HepG2 (cell line): ENCODE data around the gene ZNF540. TPM values are rescaled to one million over a fixed set of nuclear protein-coding genes. Genes with fewer than 3 reads are reported as not detected.

Source experiments
- EEA1 ChIP-seq: sonication (generic); formaldehyde crosslinking; IDR thresholded peaks from 2 replicates; pipeline ENCODE4 v1.5.1; 2020; ENCODE audit warnings: mild to moderate bottlenecking, missing genetic modification reagents, borderline replicate concordance
- ELF4 ChIP-seq: sonication (generic); formaldehyde crosslinking; IDR thresholded peaks from 2 replicates; pipeline ENCODE4 v1.5.0; 2020; ENCODE audit warnings: missing genetic modification reagents, mild to moderate bottlenecking, moderate library complexity, borderline replicate concordance
- HOXA3 ChIP-seq: sonication (generic); formaldehyde crosslinking; IDR thresholded peaks from 2 replicates; pipeline ENCODE4 v1.5.0; 2020; ENCODE audit warnings: missing genetic modification reagents
- JDP2 ChIP-seq: sonication (generic); formaldehyde crosslinking; IDR thresholded peaks from 2 replicates; pipeline ENCODE4 v1.8.1; 2022; ENCODE audit warnings: missing genetic modification reagents, borderline replicate concordance
- KLF15 ChIP-seq: sonication (generic); formaldehyde crosslinking; IDR thresholded peaks from 2 replicates; pipeline ENCODE4 v1.8.1; 2023; ENCODE audit warnings: borderline replicate concordance, mild to moderate bottlenecking, inconsistent platforms, missing genetic modification reagents, mixed read lengths
- MAZ ChIP-seq, 2 experiments: sonication (generic) in 1 of 2; formaldehyde crosslinking in 1 of 2; IDR thresholded peaks; 2 replicates each; pipeline versions ENCODE4 v1.5.0 to v1.6.1; 2012 to 2020; ENCODE audit warnings: low read depth in 2 of 2, mild to moderate bottlenecking in 2 of 2, borderline replicate concordance in 1 of 2, improper control_type of control experiment in 1 of 2, low read length in 1 of 2, missing genetic modification reagents in 1 of 2, moderate library complexity in 1 of 2
- NFKBIZ ChIP-seq: IDR thresholded peaks from 2 replicates; pipeline ENCODE4 v1.6.1; 2018; ENCODE audit warnings: missing genetic modification reagents, missing compliant biosample characterization
- NR2F2 ChIP-seq: IDR thresholded peaks from 2 replicates; pipeline ENCODE4 v1.6.1; 2012; ENCODE audit warnings: low read depth, inconsistent platforms, borderline replicate concordance
- RXRB ChIP-seq: IDR thresholded peaks from 2 replicates; pipeline ENCODE4 v1.6.1; 2016; ENCODE audit warnings: borderline replicate concordance, missing genetic modification reagents, missing compliant biosample characterization
- SIN3B ChIP-seq: fragments of 150-350 bp; IDR thresholded peaks from 2 replicates; pipeline ENCODE4 v1.6.1; 2014; ENCODE audit warnings: low read length
- SIX4 ChIP-seq: sonication (generic); formaldehyde crosslinking; IDR thresholded peaks from 2 replicates; pipeline ENCODE4 v1.4.0; 2020; ENCODE audit warnings: missing genetic modification reagents
- SP1 ChIP-seq, 2 experiments: fragments of 450-650 bp in 1 of 2; sonication (generic) in 1 of 2; formaldehyde crosslinking in 1 of 2; IDR thresholded peaks; 2 replicates each; pipeline versions ENCODE4 v1.4.0 to v1.6.1; 2016 to 2020; ENCODE audit warnings: missing genetic modification reagents in 1 of 2
- SP140L ChIP-seq: sonication (generic); formaldehyde crosslinking; IDR thresholded peaks from 2 replicates; pipeline ENCODE4 v1.4.0; 2020; ENCODE audit warnings: missing genetic modification reagents, borderline replicate concordance
- TCF7 ChIP-seq: sonication (generic); IDR thresholded peaks from 2 replicates; pipeline ENCODE4 v1.6.1; 2016; ENCODE audit warnings: antibody characterized with exemption, low read depth
- TGIF2 ChIP-seq: IDR thresholded peaks from 2 replicates; pipeline ENCODE4 v1.6.1; 2016; ENCODE audit warnings: control low read depth, missing compliant biosample characterization
- ZBTB20 ChIP-seq: sonication (generic); formaldehyde crosslinking; IDR thresholded peaks from 2 replicates; pipeline ENCODE4 v1.8.1; 2023; ENCODE audit warnings: missing genetic modification reagents, low read depth, mild to moderate bottlenecking, borderline replicate concordance
- ZNF282 ChIP-seq: fragments of 450-650 bp; IDR thresholded peaks from 2 replicates; pipeline ENCODE4 v1.6.1; 2018; ENCODE audit not compliant: partially characterized antibody
- ZNF670 ChIP-seq: sonication (generic); formaldehyde crosslinking; IDR thresholded peaks from 2 replicates; pipeline ENCODE4 v1.8.0; 2022; ENCODE audit warnings: mild to moderate bottlenecking, missing genetic modification reagents, borderline replicate concordance
- ZNF713 ChIP-seq: sonication (generic); formaldehyde crosslinking; IDR thresholded peaks from 2 replicates; pipeline ENCODE4 v1.4.0; 2020; ENCODE audit warnings: mild to moderate bottlenecking, missing genetic modification reagents
- polyA plus RNA-seq, 8 experiments: library from polyadenylated mRNA; depleted of rRNA in 3 of 8; stranded (reverse) in 7 of 8; unstranded in 1 of 8; fragments of >200 nt; fragmentation: Illumina TruSeq in 4 of 8; extraction: Trizol in 4 of 8; gene quantifications; 2 replicates each; pipeline versions ENCODE4 v1.2.1 to v1.2.3, GENCODE V29; 2011 to 2016; ENCODE audit warnings: low read depth in 4 of 8, missing spikeins in 1 of 8, mixed read lengths in 1 of 8; ENCODE audit not compliant: insufficient read depth in 1 of 8
- total RNA-seq, 5 experiments: library from RNA; depleted of rRNA; stranded (reverse); fragments of >200 nt; fragmentation: Illumina TruSeq; extraction: Trizol; gene quantifications; 2 replicates each; pipeline ENCODE4 v1.2.3, GENCODE V29; 2016; ENCODE audit warnings: low read depth in 1 of 5
- TF ChIP-seq, protein P1 (sequence below): sonication (generic); formaldehyde crosslinking; IDR thresholded peaks from 2 replicates; pipeline ENCODE4 v1.9.0; 2021; ENCODE audit warnings: missing genetic modification reagents, borderline replicate concordance
- TF ChIP-seq, protein P2 (sequence below): fragments of 450-650 bp; IDR thresholded peaks from 2 replicates; pipeline ENCODE4 v1.6.1; 2016
- TF ChIP-seq, protein P3 (sequence below): sonication (generic); formaldehyde crosslinking; IDR thresholded peaks from 2 replicates; pipeline ENCODE4 v1.8.0; 2022; ENCODE audit warnings: missing genetic modification reagents, mild to moderate bottlenecking, inconsistent platforms, borderline replicate concordance
- TF ChIP-seq, protein P4 (sequence below): sonication (generic); formaldehyde crosslinking; IDR thresholded peaks from 2 replicates; pipeline ENCODE4 v1.5.1; 2020; ENCODE audit warnings: mild to moderate bottlenecking, missing genetic modification reagents, moderate library complexity

ZNF540 gene
- total and polyA plus RNA-seq, 2 of the 13 experiments (the other 11 are each of a cell fraction or from before 2014, with no cell fraction given): 0.21 to 0.40 TPM

DNA sequence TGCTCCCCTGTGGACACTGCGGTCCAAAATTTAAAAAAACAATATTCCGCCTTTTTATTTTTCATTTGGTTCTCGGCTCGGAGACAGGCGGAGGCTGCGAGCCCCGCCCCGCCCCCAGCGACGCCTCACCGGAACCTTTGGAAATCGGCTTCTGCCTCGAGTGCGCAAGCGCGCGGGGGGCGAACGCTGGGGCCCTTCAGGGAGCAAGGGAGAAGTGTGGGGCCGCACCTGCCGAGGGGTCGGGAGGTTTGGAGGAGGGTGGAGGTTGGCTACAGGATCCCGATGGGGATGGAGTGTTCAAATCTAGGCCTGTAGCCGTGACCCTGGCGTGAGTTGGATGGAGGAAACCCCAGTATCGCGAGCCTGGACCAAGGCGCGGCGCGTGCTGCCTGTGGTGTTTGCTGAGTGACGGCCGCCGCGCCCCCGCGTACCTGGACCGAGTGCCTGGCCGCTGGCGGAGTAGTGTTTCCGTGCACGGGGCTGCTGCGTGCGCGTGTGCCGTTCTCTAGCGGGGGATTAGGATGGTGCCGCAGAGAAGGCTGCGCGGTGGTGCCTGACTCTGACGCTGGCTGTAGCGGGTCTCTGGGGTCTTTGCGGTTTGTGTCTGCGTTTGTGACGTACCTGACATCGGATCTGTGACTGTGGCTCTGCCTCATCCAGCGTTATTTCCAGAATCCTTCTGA, 61.2 kb downstream of the ZNF540 start (continued):
- TF ChIP-seq, protein P1, sequence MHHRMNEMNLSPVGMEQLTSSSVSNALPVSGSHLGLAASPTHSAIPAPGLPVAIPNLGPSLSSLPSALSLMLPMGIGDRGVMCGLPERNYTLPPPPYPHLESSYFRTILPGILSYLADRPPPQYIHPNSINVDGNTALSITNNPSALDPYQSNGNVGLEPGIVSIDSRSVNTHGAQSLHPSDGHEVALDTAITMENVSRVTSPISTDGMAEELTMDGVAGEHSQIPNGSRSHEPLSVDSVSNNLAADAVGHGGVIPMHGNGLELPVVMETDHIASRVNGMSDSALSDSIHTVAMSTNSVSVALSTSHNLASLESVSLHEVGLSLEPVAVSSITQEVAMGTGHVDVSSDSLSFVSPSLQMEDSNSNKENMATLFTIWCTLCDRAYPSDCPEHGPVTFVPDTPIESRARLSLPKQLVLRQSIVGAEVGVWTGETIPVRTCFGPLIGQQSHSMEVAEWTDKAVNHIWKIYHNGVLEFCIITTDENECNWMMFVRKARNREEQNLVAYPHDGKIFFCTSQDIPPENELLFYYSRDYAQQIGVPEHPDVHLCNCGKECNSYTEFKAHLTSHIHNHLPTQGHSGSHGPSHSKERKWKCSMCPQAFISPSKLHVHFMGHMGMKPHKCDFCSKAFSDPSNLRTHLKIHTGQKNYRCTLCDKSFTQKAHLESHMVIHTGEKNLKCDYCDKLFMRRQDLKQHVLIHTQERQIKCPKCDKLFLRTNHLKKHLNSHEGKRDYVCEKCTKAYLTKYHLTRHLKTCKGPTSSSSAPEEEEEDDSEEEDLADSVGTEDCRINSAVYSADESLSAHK (CRISPR knock-in tag): no peak
- TF ChIP-seq KLF15 (CRISPR knock-in tag) (no peak), HOXA3 (peak; percentile 90), ZNF670 (CRISPR knock-in tag) (peak; percentile 49), SIN3B (no peak), ELF4 (no peak), EEA1 (peak; percentile 73; the same call in 1 of the 2 replicates), RXRB (CRISPR knock-in tag) (no peak), ZBTB20 (CRISPR knock-in tag) (peak; percentile 37; the same call in 1 of the 2 replicates), SIX4 (CRISPR knock-in tag) (0 out of 2 replicates have a peak, but pooled peaks have one; percentile 16), SP140L (CRISPR knock-in tag) (no peak), JDP2 (no peak), SP1 (IDR thresholded peaks at IDR 0.05) (no peak), SP1 (CRISPR knock-in tag; IDR thresholded peaks at IDR 0.05) (0 out of 2 replicates have a peak, but pooled peaks have one; percentile 41), NFKBIZ (CRISPR knock-in tag) (no peak), ZNF282 (no peak), MAZ (IDR thresholded peaks at IDR 0.05; ENCODE audit: borderline replicate concordance, low read depth, low read length) (peak; percentile 74; the same call in 1 of the 2 replicates), MAZ (CRISPR knock-in tag; IDR thresholded peaks at IDR 0.05; ENCODE audit: low read depth) (peak; percentile 90), NR2F2 (no peak), TCF7 (0 out of 2 replicates have a peak, but pooled peaks have one; percentile 19), ZNF713 (CRISPR knock-in tag) (no peak; the same call in 1 of the 2 replicates), TGIF2 (CRISPR knock-in tag) (peak; percentile 74)
- TF ChIP-seq, protein P2, sequence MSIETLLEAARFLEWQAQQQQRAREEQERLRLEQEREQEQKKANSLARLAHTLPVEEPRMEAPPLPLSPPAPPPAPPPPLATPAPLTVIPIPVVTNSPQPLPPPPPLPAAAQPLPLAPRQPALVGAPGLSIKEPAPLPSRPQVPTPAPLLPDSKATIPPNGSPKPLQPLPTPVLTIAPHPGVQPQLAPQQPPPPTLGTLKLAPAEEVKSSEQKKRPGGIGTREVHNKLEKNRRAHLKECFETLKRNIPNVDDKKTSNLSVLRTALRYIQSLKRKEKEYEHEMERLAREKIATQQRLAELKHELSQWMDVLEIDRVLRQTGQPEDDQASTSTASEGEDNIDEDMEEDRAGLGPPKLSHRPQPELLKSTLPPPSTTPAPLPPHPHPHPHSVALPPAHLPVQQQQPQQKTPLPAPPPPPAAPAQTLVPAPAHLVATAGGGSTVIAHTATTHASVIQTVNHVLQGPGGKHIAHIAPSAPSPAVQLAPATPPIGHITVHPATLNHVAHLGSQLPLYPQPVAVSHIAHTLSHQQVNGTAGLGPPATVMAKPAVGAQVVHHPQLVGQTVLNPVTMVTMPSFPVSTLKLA: peak; percentile 68
- TF ChIP-seq, protein P3, sequence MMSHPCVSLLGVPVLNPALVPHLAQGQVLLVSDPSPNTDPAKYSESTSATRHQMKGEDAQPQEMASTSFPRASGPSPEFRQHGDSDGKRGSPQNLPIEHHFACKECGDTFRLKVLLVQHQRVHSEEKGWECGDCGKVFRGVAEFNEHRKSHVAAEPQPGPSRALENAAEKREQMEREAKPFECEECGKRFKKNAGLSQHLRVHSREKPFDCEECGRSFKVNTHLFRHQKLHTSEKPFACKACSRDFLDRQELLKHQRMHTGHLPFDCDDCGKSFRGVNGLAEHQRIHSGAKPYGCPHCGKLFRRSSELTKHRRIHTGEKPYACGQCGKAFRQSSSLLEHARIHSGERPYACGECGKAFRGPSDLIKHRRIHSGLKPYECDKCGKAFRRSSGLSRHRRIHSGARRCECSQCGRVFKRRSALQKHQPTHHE (CRISPR knock-in tag): no peak; the same call in 1 of the 2 replicates
- TF ChIP-seq, protein P4, sequence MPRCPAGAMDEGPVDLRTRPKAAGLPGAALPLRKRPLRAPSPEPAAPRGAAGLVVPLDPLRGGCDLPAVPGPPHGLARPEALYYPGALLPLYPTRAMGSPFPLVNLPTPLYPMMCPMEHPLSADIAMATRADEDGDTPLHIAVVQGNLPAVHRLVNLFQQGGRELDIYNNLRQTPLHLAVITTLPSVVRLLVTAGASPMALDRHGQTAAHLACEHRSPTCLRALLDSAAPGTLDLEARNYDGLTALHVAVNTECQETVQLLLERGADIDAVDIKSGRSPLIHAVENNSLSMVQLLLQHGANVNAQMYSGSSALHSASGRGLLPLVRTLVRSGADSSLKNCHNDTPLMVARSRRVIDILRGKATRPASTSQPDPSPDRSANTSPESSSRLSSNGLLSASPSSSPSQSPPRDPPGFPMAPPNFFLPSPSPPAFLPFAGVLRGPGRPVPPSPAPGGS (CRISPR knock-in tag): no peak; the same call in 1 of the 2 replicates
